LNCAP (cell line): Measurements from ENCODE around the gene CNTNAP2.

Experiments
- TF ChIP-seq, protein P1 (sequence below): fragments of 450-650 bp; IDR thresholded peaks from 2 replicates; pipeline ENCODE4 v1.5.1; 2017; ENCODE audit warnings: mild to moderate bottlenecking

Gene CNTNAP2

GRCh38 chr7:147423875-147424274 is 1307.3 kb downstream of the CNTNAP2 start:
- TF ChIP-seq, protein P1, sequence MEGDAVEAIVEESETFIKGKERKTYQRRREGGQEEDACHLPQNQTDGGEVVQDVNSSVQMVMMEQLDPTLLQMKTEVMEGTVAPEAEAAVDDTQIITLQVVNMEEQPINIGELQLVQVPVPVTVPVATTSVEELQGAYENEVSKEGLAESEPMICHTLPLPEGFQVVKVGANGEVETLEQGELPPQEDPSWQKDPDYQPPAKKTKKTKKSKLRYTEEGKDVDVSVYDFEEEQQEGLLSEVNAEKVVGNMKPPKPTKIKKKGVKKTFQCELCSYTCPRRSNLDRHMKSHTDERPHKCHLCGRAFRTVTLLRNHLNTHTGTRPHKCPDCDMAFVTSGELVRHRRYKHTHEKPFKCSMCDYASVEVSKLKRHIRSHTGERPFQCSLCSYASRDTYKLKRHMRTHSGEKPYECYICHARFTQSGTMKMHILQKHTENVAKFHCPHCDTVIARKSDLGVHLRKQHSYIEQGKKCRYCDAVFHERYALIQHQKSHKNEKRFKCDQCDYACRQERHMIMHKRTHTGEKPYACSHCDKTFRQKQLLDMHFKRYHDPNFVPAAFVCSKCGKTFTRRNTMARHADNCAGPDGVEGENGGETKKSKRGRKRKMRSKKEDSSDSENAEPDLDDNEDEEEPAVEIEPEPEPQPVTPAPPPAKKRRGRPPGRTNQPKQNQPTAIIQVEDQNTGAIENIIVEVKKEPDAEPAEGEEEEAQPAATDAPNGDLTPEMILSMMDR = no peak

GRCh38 chr7:147428075-147428474 is 1311.5 kb downstream of the CNTNAP2 start:
- TF ChIP-seq, protein P1 = no peak

GRCh38 chr7:147429961-147430360 is 1313.4 kb downstream of the CNTNAP2 start:
- TF ChIP-seq, protein P1 = no peak

DNA sequence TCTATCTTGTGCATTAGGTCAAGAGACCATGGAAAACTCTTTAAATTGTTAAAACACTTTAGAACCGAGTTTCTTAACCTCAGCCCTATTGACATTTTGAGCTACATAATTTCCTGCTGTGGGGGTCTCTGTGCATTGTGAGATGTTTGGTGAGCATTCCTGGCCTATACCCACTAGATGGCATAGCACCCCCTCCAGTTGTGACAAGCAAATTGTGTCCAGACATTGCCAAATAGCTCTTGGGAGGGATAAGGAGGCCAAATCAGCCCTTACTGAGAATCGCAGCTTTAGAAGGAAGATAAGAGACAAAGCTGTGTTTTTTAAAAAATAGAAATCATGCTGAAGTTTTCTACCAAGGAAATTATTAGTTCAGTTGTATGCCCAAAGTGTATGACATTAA is 1315.5 kb downstream of the CNTNAP2 start:
- TF ChIP-seq, protein P1 = no peak

DNA sequence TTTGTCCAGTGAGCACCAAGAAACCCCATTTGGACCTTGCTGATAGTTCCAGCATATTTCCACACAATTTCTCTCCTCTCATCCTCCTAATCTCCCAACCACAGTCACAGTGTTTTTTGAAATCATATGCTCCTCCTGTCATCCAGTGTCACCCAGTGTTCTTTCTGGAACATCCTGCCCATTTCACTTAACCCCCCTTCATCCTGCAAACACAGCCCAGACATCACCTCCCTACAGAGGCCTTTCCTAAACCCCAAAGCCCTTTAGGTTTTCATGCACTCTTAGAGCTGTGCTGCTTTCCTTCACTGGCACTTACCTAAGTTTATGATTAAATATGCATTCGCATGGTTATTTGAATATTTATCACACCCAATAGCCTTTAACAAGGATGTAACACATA is 1316.0 kb downstream of the CNTNAP2 start:
- TF ChIP-seq, protein P1 = no peak

DNA sequence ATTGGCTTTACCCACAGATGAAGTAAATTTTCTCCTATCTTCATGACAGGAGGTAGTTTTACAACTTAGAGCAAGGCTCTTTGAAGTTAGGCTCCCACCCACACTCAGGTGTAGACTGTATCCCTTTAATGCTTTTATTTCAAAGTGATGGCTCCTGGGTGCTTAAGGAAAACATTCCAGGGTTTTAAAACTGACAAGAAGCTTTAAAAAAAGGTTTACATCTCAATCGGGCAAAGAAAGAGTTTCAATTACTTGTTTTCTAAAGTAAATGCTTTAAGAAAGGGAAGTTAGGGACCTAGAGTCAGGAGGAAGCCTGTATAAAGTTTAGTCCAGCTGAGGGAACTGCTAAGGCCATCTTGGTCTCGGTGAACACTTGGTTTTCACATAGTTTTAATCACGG is 1320.1 kb downstream of the CNTNAP2 start:
- TF ChIP-seq, protein P1 = no peak

GRCh38 chr7:147438216-147438615 is 1321.6 kb downstream of the CNTNAP2 start:
- TF ChIP-seq, protein P1 = no peak

GRCh38 chr7:147443942-147444341 is 1327.3 kb downstream of the CNTNAP2 start:
- TF ChIP-seq, protein P1 = no peak
